PFSK-1 (cell line): ENCODE results near the gene TK2.

Experiments used
- REST ChIP-seq, 2 experiments: IDR thresholded peaks; 2 replicates each; pipeline versions ENCODE4 v1.6.1 to v1.8.0; 2011 to 2012; ENCODE audit warnings: low read depth in 2 of 2, low read length in 2 of 2, control low read depth in 1 of 2, inconsistent platforms in 1 of 2, mild to moderate bottlenecking in 1 of 2, moderate library complexity in 1 of 2; ENCODE audit not compliant: insufficient read depth in 1 of 2
- TAF1 ChIP-seq: IDR thresholded peaks from 2 replicates; pipeline ENCODE4 v1.6.1; 2012; ENCODE audit warnings: low read length, control low read depth, borderline replicate concordance; ENCODE audit not compliant: insufficient read depth

GRCh38 chr16:66590322-66590721, 40.4 kb upstream of the TK2 start:
- TF ChIP-seq TAF1: no peak
- TF ChIP-seq REST (IDR thresholded peaks at IDR 0.05; ENCODE audit: insufficient read depth in 1 of 2, low read depth in 2 of 2, low read length in 2 of 2): no peak
